ENCODE results near the gene VCL.
"Not testable (repeated sequence)": the region's sequence is repeated elsewhere in the genome, so short reads cannot be mapped to it uniquely, and the experiment has no call there.

VCL gene

DNA sequence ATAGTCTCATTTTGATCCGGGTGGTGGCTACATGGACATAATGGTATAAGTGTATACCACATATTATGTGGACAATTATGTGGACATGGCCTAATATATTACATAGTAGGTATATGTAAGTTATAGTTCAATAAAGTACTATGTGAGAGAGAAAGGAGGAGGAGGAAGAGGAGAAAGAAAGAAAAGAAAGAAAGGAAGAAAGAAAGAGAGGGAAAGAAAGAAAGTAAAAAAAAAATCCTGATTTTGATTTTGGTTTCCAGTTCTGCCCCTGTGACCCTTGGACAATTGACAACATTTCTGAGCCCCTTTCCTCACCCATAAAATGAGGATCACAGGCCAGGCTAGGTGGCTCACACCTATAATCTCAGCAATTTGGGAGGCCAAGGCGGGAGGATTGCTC lies 42.2 kb upstream of the VCL start:
- H3K4me3 Mint-ChIP-seq = no peak overlapping the region
- H3K27ac Mint-ChIP-seq = peak overlapping the region in 2 of 3 experiments; percentile 70 to 89
- H3K4me1 Mint-ChIP-seq = peaks cover 19% of the 10 kb centered on the region
- peaks cover 6% of the 10 kb centered on the region for H3K27me3 Mint-ChIP-seq (ENCODE audit: low read depth)
- no peaks in the 10 kb centered on the region for H3K36me3 Mint-ChIP-seq (ENCODE audit: low read depth)
- H3K9me3 Mint-ChIP-seq = no peaks in the 10 kb centered on the region
- TF ChIP-seq, protein P1, sequence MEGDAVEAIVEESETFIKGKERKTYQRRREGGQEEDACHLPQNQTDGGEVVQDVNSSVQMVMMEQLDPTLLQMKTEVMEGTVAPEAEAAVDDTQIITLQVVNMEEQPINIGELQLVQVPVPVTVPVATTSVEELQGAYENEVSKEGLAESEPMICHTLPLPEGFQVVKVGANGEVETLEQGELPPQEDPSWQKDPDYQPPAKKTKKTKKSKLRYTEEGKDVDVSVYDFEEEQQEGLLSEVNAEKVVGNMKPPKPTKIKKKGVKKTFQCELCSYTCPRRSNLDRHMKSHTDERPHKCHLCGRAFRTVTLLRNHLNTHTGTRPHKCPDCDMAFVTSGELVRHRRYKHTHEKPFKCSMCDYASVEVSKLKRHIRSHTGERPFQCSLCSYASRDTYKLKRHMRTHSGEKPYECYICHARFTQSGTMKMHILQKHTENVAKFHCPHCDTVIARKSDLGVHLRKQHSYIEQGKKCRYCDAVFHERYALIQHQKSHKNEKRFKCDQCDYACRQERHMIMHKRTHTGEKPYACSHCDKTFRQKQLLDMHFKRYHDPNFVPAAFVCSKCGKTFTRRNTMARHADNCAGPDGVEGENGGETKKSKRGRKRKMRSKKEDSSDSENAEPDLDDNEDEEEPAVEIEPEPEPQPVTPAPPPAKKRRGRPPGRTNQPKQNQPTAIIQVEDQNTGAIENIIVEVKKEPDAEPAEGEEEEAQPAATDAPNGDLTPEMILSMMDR (IDR thresholded peaks at IDR 0.05; ENCODE audit: unreplicated experiment in 3 of 3) = no peak

DNA sequence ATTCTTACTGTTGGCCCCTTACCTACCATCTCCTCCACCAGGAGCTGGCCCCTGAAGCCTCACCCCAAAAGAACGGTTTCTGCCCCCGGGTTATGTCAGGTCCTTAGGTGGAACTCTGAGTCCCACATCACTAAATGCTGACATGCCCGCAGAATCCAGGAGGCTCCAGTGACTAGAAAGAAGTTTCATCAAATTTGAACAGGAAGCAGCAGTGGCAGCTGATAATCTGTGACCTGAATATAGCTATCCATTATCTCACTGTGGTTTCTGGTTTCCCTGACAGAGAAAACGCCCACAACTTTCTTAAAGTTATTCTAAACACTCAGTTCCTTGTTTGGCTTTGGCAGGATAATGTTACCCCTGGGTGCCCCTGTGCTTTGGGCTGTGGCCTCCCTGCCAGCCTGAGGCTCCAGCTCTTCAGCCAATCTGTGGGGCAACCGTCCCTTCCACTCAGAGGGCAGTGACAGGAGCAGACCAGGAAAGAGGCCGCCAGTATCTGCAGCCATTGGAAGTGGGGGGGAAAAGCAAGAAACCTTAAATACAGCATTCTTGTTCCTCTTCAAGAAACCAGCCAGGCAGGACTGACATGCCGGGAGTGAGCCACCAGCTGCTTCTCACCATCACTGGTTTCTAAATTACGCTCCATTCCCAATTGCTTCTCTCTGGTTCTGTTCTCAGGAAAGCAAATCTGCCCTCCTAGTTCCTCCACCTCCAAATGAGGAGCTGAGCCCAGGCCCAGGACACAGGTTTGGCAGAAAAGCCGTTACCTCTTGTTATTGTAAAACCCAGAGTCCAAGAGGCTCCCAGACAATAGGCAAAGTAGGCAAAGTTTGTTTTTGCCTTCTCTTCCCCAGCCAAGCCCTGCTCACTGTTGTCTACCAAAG lies 41.2 kb upstream of the VCL start:
- Mint-ChIP-seq H3K27ac (peak overlapping the region; percentile 74 to 90 (median 84)), H3K36me3 (ENCODE audit: low read depth) (no peaks in the 10 kb centered on the region), H3K4me1 (peaks cover 18% of the 10 kb centered on the region), H3K27me3 (ENCODE audit: low read depth) (peaks cover 6% of the 10 kb centered on the region), H3K9me3 (no peaks in the 10 kb centered on the region), H3K4me3 (no peak overlapping the region)
- TF ChIP-seq, protein P1 (IDR thresholded peaks at IDR 0.05; ENCODE audit: unreplicated experiment in 3 of 3) = no peak

DNA sequence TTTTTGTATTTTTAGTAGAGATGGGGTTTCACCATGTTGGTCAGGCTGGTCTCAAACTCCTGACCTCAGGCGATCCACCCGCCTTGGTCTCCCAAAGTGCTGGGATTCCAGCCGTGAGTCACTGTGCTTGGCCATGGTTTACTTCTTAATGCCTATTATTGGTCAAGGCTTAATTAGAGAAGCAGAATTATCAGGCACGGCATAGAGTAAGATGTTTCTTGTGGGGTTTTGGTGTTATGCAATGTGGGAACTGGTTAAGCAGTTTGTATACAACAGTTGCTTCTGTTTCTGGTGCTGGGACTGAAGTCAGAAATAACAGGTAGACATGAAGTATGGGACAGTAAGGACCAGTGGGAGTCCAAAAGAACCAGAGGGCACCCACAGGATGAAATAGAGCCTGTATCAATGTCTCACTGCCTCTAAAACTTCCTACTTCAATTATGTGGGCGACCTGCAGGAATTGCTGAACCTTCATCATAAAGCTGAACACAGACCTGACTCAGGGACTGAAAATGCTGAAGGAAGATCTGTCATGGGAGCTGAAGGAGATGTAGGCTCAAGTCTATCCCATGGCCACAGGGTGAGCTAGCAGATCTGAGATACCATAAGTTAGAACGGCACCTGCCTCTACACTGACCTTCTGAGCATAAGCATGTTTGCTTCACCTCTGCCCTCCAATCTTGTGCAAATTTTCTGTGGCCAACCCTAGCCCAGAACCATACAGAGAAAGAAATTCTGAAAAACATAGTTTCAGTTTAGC lies 38.3 kb upstream of the VCL start:
- Mint-ChIP-seq H3K27me3 (ENCODE audit: low read depth) (peaks cover 6% of the 10 kb centered on the region), H3K27ac (peak overlapping the region in 1 of 3 experiments; percentile 54), H3K9me3 (no peaks in the 10 kb centered on the region), H3K4me1 (peaks cover 23% of the 10 kb centered on the region), H3K4me3 (no peak overlapping the region), H3K36me3 (ENCODE audit: low read depth) (no peaks in the 10 kb centered on the region)
- TF ChIP-seq, protein P1 (IDR thresholded peaks at IDR 0.05; ENCODE audit: unreplicated experiment in 3 of 3) = no peak

DNA sequence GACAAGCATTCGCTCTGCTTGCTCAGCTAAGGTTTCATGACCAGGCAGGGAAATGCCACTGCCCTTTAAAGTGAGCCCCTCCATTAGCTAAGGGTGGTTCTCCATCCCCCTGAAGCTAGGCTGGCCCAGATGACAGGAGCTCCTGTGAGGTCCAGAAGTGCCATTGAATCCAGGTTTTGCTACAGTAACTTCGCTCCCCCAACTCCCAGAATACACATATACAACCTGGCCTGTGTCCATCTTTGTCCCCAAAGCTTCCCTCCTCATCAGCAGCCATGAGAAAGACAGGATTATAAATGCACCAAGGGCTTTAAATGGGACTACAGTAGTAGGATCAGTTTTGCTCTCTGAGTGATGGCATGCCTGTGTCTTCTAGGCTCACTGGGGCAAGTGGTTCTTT lies 35.5 kb upstream of the VCL start:
- TF ChIP-seq, protein P1 (IDR thresholded peaks at IDR 0.05; ENCODE audit: unreplicated experiment in 3 of 3) = no peak
- H3K27me3 Mint-ChIP-seq (ENCODE audit: low read depth) = peaks cover 6% of the 10 kb centered on the region
- H3K27ac Mint-ChIP-seq = peak overlapping the region in 2 of 3 experiments; percentile 37 to 68
- H3K9me3 Mint-ChIP-seq = no peaks in the 10 kb centered on the region
- H3K36me3 Mint-ChIP-seq (ENCODE audit: low read depth) = no peaks in the 10 kb centered on the region
- H3K4me3 Mint-ChIP-seq = no peak overlapping the region
- peaks cover 21% of the 10 kb centered on the region for H3K4me1 Mint-ChIP-seq

DNA sequence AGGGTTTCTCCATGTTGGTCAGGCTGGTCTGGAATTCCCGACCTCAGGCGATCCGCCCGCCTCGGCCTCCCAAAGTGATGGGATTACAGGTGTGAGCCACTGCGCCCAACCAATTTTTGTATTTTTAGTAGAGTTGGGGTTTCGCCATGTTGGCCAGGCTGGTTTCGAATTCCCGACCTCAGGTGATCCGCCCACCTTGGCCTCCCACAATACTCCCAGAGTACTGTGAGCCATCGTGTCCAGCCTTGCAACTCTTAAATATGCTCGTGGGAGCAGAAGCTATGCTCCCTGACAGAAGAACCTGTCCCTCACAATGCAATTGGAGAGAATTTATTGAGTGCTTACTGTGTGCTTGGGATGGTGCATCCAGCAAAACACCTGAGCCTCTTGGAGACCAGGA lies 34.4 kb upstream of the VCL start:
- Mint-ChIP-seq H3K27ac (peak overlapping the region in 2 of 3 experiments; percentile 72 to 76), H3K4me1 (peaks cover 30% of the 10 kb centered on the region)
- H3K36me3 Mint-ChIP-seq (ENCODE audit: low read depth); H3K9me3 Mint-ChIP-seq; H3K27me3 Mint-ChIP-seq (ENCODE audit: low read depth); H3K4me3 Mint-ChIP-seq: not testable (repeated sequence)

DNA sequence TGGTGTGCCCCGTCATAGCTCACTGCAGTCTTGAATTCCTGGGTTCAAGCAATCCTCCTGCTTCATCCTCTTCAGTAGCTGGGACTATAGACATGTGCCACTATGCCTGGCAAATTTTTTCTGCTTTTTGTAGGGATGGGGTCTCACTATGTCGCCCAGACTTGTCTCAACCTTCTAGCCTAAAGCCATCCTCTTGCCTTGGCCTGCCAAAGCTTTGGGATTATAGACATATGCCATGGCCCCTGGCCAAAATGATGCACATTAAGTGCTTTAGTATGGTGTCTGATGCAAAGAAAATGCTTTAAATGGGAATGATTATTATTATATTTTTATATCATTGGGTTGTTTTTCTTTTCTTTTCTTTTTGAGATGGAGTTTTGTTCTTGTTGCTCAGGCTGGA lies 33.2 kb upstream of the VCL start:
- no peaks in the 10 kb centered on the region for H3K36me3 Mint-ChIP-seq (ENCODE audit: low read depth)
- no peak overlapping the region for H3K4me3 Mint-ChIP-seq
- peak overlapping the region in 1 of 3 experiments; percentile 47 for H3K27ac Mint-ChIP-seq
- TF ChIP-seq, protein P1 (IDR thresholded peaks at IDR 0.05; ENCODE audit: unreplicated experiment in 3 of 3) = no peak
- peaks cover 32% of the 10 kb centered on the region for H3K4me1 Mint-ChIP-seq
- H3K9me3 Mint-ChIP-seq = no peaks in the 10 kb centered on the region
- peaks cover under 1% of the 10 kb centered on the region for H3K27me3 Mint-ChIP-seq (ENCODE audit: low read depth)

DNA sequence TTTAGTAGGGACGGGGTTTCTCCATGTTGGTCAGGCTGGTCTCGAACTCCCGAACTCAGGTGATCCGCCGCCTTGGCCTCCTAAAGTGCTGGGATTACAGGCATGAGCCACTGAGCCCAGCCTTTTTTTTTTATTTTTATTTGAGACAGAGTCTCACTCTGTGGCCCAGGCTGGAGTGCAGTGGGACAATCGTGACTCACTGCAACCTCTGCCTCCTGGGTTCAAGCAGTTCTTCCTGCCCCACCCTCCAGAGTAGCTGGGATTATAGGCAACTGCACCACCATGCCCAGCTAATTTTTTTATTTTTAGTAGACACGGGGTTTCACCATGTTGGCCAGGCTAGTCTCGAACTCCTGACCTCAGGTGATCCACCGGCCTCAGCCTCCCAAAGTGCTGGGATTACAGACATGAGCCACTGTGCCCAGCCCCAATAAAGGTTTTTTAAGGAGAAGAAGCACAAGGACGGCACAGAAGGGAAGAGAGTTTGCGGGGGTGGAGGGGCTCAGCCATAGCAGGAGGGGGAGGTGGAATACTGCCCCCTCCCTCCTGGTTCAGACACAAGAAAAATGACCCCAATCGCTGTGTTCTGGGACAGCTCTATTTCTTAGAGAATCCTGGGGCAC lies 32.5 kb upstream of the VCL start:
- not testable (repeated sequence) for H3K9me3 Mint-ChIP-seq; H3K4me3 Mint-ChIP-seq; H3K36me3 Mint-ChIP-seq (ENCODE audit: low read depth); H3K27me3 Mint-ChIP-seq (ENCODE audit: low read depth)
- Mint-ChIP-seq H3K27ac (peak overlapping the region; percentile 95 to 98 (median 95)), H3K4me1 (peaks cover 32% of the 10 kb centered on the region)
